ENCODE results near the gene PSMB9.
"Not testable (repeated sequence)": the region's sequence is repeated elsewhere in the genome, so short reads cannot be mapped to it uniquely, and the experiment has no call there.

The PSMB9 gene

GRCh38 chr6:32868257-32868788 is 14.3 kb downstream of the PSMB9 start:
- TF ChIP-seq, protein P1, sequence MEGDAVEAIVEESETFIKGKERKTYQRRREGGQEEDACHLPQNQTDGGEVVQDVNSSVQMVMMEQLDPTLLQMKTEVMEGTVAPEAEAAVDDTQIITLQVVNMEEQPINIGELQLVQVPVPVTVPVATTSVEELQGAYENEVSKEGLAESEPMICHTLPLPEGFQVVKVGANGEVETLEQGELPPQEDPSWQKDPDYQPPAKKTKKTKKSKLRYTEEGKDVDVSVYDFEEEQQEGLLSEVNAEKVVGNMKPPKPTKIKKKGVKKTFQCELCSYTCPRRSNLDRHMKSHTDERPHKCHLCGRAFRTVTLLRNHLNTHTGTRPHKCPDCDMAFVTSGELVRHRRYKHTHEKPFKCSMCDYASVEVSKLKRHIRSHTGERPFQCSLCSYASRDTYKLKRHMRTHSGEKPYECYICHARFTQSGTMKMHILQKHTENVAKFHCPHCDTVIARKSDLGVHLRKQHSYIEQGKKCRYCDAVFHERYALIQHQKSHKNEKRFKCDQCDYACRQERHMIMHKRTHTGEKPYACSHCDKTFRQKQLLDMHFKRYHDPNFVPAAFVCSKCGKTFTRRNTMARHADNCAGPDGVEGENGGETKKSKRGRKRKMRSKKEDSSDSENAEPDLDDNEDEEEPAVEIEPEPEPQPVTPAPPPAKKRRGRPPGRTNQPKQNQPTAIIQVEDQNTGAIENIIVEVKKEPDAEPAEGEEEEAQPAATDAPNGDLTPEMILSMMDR (IDR thresholded peaks at IDR 0.05; ENCODE audit: insufficient read depth, missing control alignments), result peak; percentile 96
- FAIRE-seq (no peak), DNase-seq (ENCODE audit: insufficient read length, low spot score) (no peak)

- FAIRE-seq; DNase-seq (ENCODE audit: insufficient read length, low spot score): not testable (repeated sequence)
These were observed 20.0 kb downstream of the PSMB9 start for GRCh38 chr6:32873947-32874346.

- TF ChIP-seq, protein P1 (IDR thresholded peaks at IDR 0.05; ENCODE audit: insufficient read depth, missing control alignments), result no peak
- FAIRE-seq (no peak), DNase-seq (ENCODE audit: insufficient read length, low spot score) (no peak)
These were observed 22.6 kb downstream of the PSMB9 start for GRCh38 chr6:32876603-32877002.

- TF ChIP-seq, protein P1 (IDR thresholded peaks at IDR 0.05; ENCODE audit: insufficient read depth, missing control alignments), result no peak
- no peak for FAIRE-seq
- DNase-seq (ENCODE audit: insufficient read length, low spot score), result no peak
These were observed 25.7 kb downstream of the PSMB9 start for GRCh38 chr6:32879691-32880090.

GRCh38 chr6:32880962-32881361 is 27.0 kb downstream of the PSMB9 start:
- not testable (repeated sequence) for FAIRE-seq; DNase-seq (ENCODE audit: insufficient read length, low spot score)

- DNase-seq (ENCODE audit: insufficient read length, low spot score), result no peak
- FAIRE-seq, result no peak
- TF ChIP-seq, protein P1 (IDR thresholded peaks at IDR 0.05; ENCODE audit: insufficient read depth, missing control alignments), result no peak
These were observed 28.9 kb downstream of the PSMB9 start for GRCh38 chr6:32882879-32883250.

- FAIRE-seq, result no peak
- TF ChIP-seq, protein P1 (IDR thresholded peaks at IDR 0.05; ENCODE audit: insufficient read depth, missing control alignments), result no peak
- DNase-seq (ENCODE audit: insufficient read length, low spot score), result no peak
These were observed 29.8 kb downstream of the PSMB9 start for GRCh38 chr6:32883789-32884188.

DNA sequence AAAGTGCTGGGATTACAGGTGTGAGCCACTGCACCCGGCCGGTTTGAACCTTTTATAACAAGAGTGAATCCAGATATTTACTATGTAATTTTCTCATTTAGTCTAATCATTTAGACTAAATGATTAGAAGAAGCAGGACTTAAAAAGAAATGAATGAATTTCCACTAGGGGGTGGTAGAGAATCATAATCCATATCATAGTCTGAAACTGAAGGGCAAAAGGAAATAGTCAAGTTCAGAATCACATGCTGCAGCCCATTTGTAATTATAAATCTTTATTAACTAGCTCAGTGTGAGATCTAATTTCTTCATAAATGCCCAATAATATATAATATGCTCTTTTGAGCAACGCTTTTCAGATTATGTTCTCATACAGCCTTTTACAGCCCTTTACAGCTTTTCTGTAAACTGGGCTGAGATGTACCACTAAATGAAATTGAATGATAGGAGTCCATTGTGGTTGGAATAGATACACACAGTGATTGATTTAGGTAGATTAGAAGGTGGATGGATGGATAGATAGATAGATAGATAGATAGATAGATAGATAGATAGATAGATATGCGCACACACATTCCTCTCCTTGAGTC is 31.8 kb downstream of the PSMB9 start:
- TF ChIP-seq, protein P1 (IDR thresholded peaks at IDR 0.05; ENCODE audit: insufficient read depth, missing control alignments), result peak; percentile 78
- FAIRE-seq, result no peak
- DNase-seq (ENCODE audit: insufficient read length, low spot score), result no peak
